ENCODE data around the gene SEC16A. TPM values are rescaled to one million over a fixed set of nuclear protein-coding genes. Genes with fewer than 3 reads are reported as not detected.

SEC16A gene
- polyA plus RNA-seq, 3 donors from 2014 or later, result 3.9 to 46.0 (median 15.9) TPM

DNA sequence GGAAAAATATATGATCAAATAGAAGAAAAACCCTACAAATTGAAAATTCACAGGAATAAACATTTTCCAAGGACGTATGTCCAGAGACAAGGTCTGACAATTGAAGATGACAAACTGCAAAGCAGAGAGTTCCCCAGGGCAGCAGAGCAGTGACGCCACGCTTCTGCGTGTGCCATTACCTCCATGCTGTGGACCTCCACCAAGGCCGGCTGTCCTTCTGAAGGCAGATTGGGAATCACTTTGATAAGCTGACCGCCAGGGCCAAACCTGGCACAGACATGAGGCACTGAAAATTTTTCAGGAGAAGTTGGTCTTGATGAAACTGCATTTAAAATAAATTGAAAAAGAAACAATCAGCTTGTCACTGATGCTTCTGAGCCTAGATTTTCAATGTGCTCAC, 18.6 kb downstream of the SEC16A start:
- Mint-ChIP-seq H3K36me3 (peaks cover 0 to 27% (median 14%) of the 10 kb centered on the region in 3 donors), H3K9me3 (no peaks in the 10 kb centered on the region), H3K4me3 (no peak overlapping the region), H3K27me3 (ENCODE audit: low read depth in 3 of 3) (peaks cover 0 to 2% (median 2%) of the 10 kb centered on the region in 3 donors), H3K27ac (no peak overlapping the region), H3K4me1 (no peaks in the 10 kb centered on the region)
- no peak for DNase-seq

DNA sequence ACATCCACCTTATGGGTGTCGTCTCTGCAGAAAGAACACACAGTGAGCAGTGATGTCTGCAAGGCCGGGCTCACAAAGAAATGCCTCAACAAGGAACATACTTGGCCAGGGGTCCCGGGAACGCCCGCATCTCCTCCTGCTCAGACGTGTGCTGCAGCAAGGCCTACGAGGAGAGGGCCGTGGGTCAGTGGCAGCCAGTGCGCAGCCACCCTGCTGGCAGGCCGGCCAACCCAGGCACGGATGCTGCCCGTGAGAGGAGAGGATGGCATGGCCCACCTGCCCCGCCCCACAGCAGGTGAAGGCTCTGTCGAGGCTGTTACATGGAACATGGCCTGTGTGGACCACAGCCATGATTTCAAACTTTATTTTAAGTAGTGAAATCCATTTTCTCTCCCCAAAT, 19.3 kb downstream of the SEC16A start:
- Mint-ChIP-seq H3K9me3 (no peaks in the 10 kb centered on the region), H3K36me3 (peaks cover 0 to 34% (median 18%) of the 10 kb centered on the region in 3 donors), H3K4me1 (no peaks in the 10 kb centered on the region), H3K4me3 (no peak overlapping the region), H3K27ac (no peak overlapping the region), H3K27me3 (ENCODE audit: low read depth in 3 of 3) (peaks cover 0 to 2% (median 2%) of the 10 kb centered on the region in 3 donors)
- DNase-seq, result no peak

DNA sequence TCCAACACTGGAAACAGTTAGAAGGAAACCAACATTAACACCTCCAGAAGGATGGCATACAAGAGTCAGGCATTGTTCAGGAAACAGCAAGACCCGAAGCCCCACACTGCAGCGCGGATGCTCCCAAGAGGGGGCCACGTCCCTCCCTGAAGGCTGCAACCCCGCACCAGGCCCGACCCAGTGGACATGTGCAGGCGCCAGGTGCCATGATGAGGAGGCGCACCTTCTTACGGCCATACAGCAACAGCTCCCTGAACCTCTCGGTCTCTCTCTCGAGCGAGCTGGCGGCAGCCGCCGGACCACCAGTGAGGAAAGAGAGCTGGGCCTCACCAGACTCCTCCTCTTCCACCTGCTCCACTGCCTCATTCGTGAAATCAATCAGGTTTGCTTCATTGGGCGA, 20.2 kb downstream of the SEC16A start:
- DNase-seq, result no peak
- Mint-ChIP-seq H3K36me3 (peaks cover 0 to 41% (median 18%) of the 10 kb centered on the region in 3 donors), H3K27me3 (ENCODE audit: low read depth in 3 of 3) (peaks cover 0 to 2% (median 2%) of the 10 kb centered on the region in 3 donors), H3K4me3 (no peak overlapping the region), H3K4me1 (no peaks in the 10 kb centered on the region), H3K27ac (no peak overlapping the region), H3K9me3 (no peaks in the 10 kb centered on the region)

- H3K27me3 Mint-ChIP-seq (ENCODE audit: low read depth in 3 of 3), result peaks cover 0 to 2% (median under 1%) of the 10 kb centered on the region in 3 donors
- H3K4me1 Mint-ChIP-seq, result no peaks in the 10 kb centered on the region
- H3K27ac Mint-ChIP-seq, result no peak overlapping the region
- H3K36me3 Mint-ChIP-seq, result peaks cover 0 to 48% (median 18%) of the 10 kb centered on the region in 3 donors
- DNase-seq, result no peak
- H3K4me3 Mint-ChIP-seq, result no peak overlapping the region
- no peaks in the 10 kb centered on the region for H3K9me3 Mint-ChIP-seq
These were observed 22.0 kb downstream of the SEC16A start for GRCh38 chr9:136460772-136461325.

- Mint-ChIP-seq H3K27me3 (ENCODE audit: low read depth in 3 of 3) (peaks cover 0 to 3% (median 1%) of the 10 kb centered on the region in 3 donors), H3K9me3 (peaks cover 0 to 1% (median 0%) of the 10 kb centered on the region in 6 donors), H3K4me1 (no peaks in the 10 kb centered on the region), H3K36me3 (peaks cover 0 to 39% (median 16%) of the 10 kb centered on the region in 3 donors), H3K4me3 (no peak overlapping the region), H3K27ac (no peak overlapping the region)
- DNase-seq, result no peak
These were observed 23.4 kb downstream of the SEC16A start for GRCh38 chr9:136459425-136459824.

- H3K4me1 Mint-ChIP-seq, result no peaks in the 10 kb centered on the region
- no peak for DNase-seq
- H3K36me3 Mint-ChIP-seq, result peaks cover 4 to 37% (median 19%) of the 10 kb centered on the region in 3 donors
- H3K27ac Mint-ChIP-seq, result no peak overlapping the region
- H3K4me3 Mint-ChIP-seq, result no peak overlapping the region
- H3K9me3 Mint-ChIP-seq, result peaks cover 0 to 1% (median 0%) of the 10 kb centered on the region in 6 donors
- peaks cover 0 to 2% (median 1%) of the 10 kb centered on the region in 3 donors for H3K27me3 Mint-ChIP-seq (ENCODE audit: low read depth in 3 of 3)
These were observed 25.5 kb downstream of the SEC16A start for GRCh38 chr9:136457326-136457725.

GRCh38 chr9:136456258-136456657, 26.6 kb downstream of the SEC16A start:
- DNase-seq, result no peak
- H3K9me3 Mint-ChIP-seq, result peaks cover 0 to 1% (median 0%) of the 10 kb centered on the region in 6 donors
- H3K36me3 Mint-ChIP-seq, result peaks cover 4 to 36% (median 15%) of the 10 kb centered on the region in 3 donors
- no peak overlapping the region for H3K4me3 Mint-ChIP-seq
- H3K27ac Mint-ChIP-seq, result no peak overlapping the region
- no peaks in the 10 kb centered on the region for H3K4me1 Mint-ChIP-seq
- peaks cover 0 to 2% (median 1%) of the 10 kb centered on the region in 3 donors for H3K27me3 Mint-ChIP-seq (ENCODE audit: low read depth in 3 of 3)

DNA sequence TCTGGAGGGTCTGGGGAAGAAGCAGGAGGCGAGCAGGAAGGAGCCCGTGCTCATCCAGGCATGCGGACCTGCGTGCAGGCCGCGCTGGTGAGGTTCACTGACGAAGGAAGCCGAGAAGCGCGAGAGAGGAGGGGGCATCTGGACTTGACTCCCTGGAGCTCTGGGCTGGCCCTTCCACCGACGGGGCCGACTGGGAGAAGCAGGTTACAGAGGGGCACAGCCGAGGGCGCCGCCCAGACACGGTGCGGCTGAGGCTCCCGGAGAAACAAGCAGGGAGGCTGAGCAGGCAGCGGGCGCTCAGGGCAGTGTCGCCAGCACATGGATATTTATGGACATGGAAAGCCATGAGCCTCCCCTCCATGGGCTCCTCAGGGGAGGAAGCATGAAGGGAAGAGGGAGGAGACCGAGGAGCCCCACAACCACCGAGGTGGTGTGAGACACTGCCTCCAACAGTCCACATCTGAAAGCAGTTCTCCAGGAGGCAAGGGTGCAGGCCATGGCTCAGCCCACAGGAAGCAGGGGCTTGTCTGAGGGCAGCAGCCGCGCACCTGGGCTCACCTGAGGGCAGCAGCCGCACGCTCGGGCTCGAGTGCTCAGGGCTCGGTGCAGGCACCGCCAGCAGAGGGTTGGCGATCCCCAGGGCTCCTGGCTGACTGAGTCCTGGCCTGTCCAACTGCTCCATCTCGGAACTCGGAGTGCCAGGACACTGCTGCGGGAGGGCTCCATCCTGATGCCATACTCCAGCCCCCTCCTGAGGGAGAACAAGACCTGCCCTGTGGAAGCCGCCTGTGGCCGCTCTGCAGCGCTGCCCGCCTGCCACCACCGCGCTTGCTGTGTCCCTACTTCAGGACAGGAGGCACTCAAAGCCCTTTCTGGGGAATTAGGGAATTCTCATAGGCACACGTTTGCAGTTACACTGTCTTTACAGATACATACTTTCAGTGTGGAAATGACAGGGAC, 27.5 kb downstream of the SEC16A start:
- no peak for DNase-seq
- Mint-ChIP-seq H3K36me3 (peaks cover 7 to 42% (median 16%) of the 10 kb centered on the region in 3 donors), H3K4me3 (no peak overlapping the region), H3K27ac (no peak overlapping the region), H3K27me3 (ENCODE audit: low read depth in 3 of 3) (peaks cover 0 to 2% (median 1%) of the 10 kb centered on the region in 3 donors), H3K9me3 (peaks cover 0 to 1% (median 0%) of the 10 kb centered on the region in 6 donors), H3K4me1 (no peaks in the 10 kb centered on the region)

DNA sequence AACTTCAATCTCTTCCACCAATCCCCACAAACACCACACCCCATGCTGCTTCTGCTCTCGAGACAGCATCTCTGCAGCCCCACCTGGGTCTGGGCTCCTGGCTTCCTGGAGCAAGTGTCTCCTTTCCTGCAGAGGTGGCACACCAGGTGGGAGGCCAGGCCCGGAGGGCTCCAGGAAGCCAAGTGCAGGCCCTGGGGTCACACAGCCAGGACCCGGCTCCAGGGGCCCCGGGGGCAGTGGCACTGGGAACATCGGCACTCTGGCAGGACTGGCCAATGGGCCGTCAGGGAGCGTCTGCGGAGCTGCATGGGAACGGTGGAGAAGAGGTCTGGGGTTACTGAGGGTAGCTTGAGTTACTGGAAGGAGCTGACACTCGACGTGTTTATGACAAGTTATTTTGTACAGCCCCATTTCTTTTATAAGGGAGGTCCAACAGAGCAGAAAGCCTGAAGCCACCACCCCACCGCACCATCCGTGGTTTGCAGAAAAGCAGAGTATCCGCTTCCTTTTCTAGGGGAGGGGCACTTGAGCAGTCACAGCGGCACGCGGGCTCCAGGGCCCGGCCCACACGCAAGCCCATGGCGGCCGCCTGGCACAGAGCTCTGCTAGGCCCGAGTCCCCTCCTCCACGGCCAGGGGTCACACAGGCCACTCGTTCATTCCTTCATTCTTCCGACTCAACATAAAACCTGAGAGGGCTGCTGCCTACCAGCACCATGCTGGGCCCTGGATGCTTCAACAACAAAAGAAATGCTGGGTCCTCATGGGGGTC, 28.6 kb downstream of the SEC16A start:
- Mint-ChIP-seq H3K36me3 (peaks cover 8 to 43% (median 20%) of the 10 kb centered on the region in 3 donors), H3K4me3 (no peak overlapping the region), H3K4me1 (no peaks in the 10 kb centered on the region), H3K9me3 (peaks cover 0 to 1% (median 0%) of the 10 kb centered on the region in 6 donors), H3K27me3 (ENCODE audit: low read depth in 3 of 3) (peaks cover 0 to 2% (median 1%) of the 10 kb centered on the region in 3 donors), H3K27ac (no peak overlapping the region)
- DNase-seq, result no peak

GRCh38 chr9:136453326-136453725, 29.5 kb downstream of the SEC16A start:
- no peak for DNase-seq
- H3K27me3 Mint-ChIP-seq (ENCODE audit: low read depth in 3 of 3), result peaks cover 0 to 2% (median 1%) of the 10 kb centered on the region in 3 donors
- H3K27ac Mint-ChIP-seq, result no peak overlapping the region
- H3K36me3 Mint-ChIP-seq, result peaks cover 8 to 38% (median 16%) of the 10 kb centered on the region in 3 donors
- peaks cover 0 to 1% (median 0%) of the 10 kb centered on the region in 6 donors for H3K9me3 Mint-ChIP-seq
- no peaks in the 10 kb centered on the region for H3K4me1 Mint-ChIP-seq
- H3K4me3 Mint-ChIP-seq, result no peak overlapping the region

GRCh38 chr9:136451221-136451877, 31.5 kb downstream of the SEC16A start:
- Mint-ChIP-seq H3K27ac (no peak overlapping the region), H3K9me3 (peaks cover 0 to 1% (median 0%) of the 10 kb centered on the region in 6 donors), H3K4me3 (no peak overlapping the region), H3K36me3 (peaks cover 19 to 45% (median 29%) of the 10 kb centered on the region in 3 donors), H3K27me3 (ENCODE audit: low read depth in 3 of 3) (peaks cover 0 to 2% (median 1%) of the 10 kb centered on the region in 3 donors), H3K4me1 (no peaks in the 10 kb centered on the region)
- no peak for DNase-seq

DNA sequence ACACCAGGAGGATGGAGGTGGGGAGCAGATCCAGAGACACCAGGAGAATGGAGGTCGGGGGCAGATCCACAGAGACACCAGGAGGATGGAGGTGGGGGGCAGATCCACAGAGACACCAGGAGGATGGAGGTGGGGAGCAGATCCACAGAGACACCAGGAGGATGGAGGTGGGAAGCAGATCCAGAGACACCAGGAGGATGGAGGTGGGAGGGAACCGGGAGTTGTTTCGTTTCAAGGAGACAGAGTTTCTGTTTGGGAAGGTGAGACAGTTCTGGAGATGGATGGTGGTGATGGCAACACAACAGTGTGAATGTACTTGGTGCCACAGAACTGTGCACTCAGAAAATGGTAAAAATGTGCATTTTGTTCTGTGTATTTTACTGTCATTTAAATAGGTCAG, 34.2 kb downstream of the SEC16A start:
- no peaks in the 10 kb centered on the region for H3K4me1 Mint-ChIP-seq
- no peaks in the 10 kb centered on the region for H3K27me3 Mint-ChIP-seq (ENCODE audit: low read depth in 3 of 3)
- DNase-seq, result no peak
- no peaks in the 10 kb centered on the region for H3K9me3 Mint-ChIP-seq
- peak overlapping the region in 1 of 6 donors; percentile 67 for H3K27ac Mint-ChIP-seq
- no peak overlapping the region for H3K4me3 Mint-ChIP-seq
- peaks cover 20 to 46% (median 30%) of the 10 kb centered on the region in 3 donors for H3K36me3 Mint-ChIP-seq

GRCh38 chr9:136447173-136447778, 35.6 kb downstream of the SEC16A start:
- H3K9me3 Mint-ChIP-seq, result no peaks in the 10 kb centered on the region
- no peaks in the 10 kb centered on the region for H3K27me3 Mint-ChIP-seq (ENCODE audit: low read depth in 3 of 3)
- H3K4me1 Mint-ChIP-seq, result no peaks in the 10 kb centered on the region
- no peak overlapping the region for H3K27ac Mint-ChIP-seq
- H3K4me3 Mint-ChIP-seq, result no peak overlapping the region
- DNase-seq, result no peak
- peaks cover 16 to 47% (median 25%) of the 10 kb centered on the region in 3 donors for H3K36me3 Mint-ChIP-seq
